Osteocyte (in vitro differentiated cells): ENCODE measurements around the gene SHANK1. TPM values are rescaled to one million over a fixed set of nuclear protein-coding genes. Genes with fewer than 3 reads are reported as not detected.

Source experiments
- DNase-seq: peaks from one replicate; pipeline ENCODE4 v3.0.0; 2021; ENCODE audit warnings: mixed read lengths; ENCODE audit not compliant: unreplicated experiment; ENCODE audit errors: extremely low spot score
- H3K27ac Mint-ChIP-seq: one replicate; pipeline ENCODE4 v1.8.0; 2021; ENCODE audit warnings: mild to moderate bottlenecking, mixed read lengths; ENCODE audit not compliant: unreplicated experiment
- H3K27me3 Mint-ChIP-seq: one replicate; pipeline ENCODE4 v1.8.0; 2021; ENCODE audit warnings: mixed read lengths; ENCODE audit not compliant: unreplicated experiment
- H3K36me3 Mint-ChIP-seq: one replicate; pipeline ENCODE4 v1.8.0; 2021; ENCODE audit warnings: mixed read lengths; ENCODE audit not compliant: unreplicated experiment
- H3K4me1 Mint-ChIP-seq: one replicate; pipeline ENCODE4 v1.8.0; 2021; ENCODE audit warnings: mixed read lengths; ENCODE audit not compliant: unreplicated experiment
- H3K4me3 Mint-ChIP-seq: one replicate; pipeline ENCODE4 v1.8.0; 2021; ENCODE audit warnings: mild to moderate bottlenecking, moderate library complexity, mixed read lengths; ENCODE audit not compliant: unreplicated experiment
- H3K9me3 Mint-ChIP-seq: one replicate; pipeline ENCODE4 v1.8.0; 2021; ENCODE audit warnings: mixed read lengths; ENCODE audit not compliant: unreplicated experiment
- CTCF ChIP-seq: fragments of 200-600 bp; sonication (generic); IDR thresholded peaks from 2 replicates; pipeline ENCODE4 v1.5.0; 2021; ENCODE audit warnings: antibody characterized with exemption, mild to moderate bottlenecking, moderate library complexity
- total RNA-seq: library from RNA; stranded (reverse); gene quantifications from 2 replicates; pipeline ENCODE4 v1.2.1, GENCODE V29; 2021

The SHANK1 gene
- total RNA-seq, 1 donor from 2014 or later = 0.40 TPM

DNA sequence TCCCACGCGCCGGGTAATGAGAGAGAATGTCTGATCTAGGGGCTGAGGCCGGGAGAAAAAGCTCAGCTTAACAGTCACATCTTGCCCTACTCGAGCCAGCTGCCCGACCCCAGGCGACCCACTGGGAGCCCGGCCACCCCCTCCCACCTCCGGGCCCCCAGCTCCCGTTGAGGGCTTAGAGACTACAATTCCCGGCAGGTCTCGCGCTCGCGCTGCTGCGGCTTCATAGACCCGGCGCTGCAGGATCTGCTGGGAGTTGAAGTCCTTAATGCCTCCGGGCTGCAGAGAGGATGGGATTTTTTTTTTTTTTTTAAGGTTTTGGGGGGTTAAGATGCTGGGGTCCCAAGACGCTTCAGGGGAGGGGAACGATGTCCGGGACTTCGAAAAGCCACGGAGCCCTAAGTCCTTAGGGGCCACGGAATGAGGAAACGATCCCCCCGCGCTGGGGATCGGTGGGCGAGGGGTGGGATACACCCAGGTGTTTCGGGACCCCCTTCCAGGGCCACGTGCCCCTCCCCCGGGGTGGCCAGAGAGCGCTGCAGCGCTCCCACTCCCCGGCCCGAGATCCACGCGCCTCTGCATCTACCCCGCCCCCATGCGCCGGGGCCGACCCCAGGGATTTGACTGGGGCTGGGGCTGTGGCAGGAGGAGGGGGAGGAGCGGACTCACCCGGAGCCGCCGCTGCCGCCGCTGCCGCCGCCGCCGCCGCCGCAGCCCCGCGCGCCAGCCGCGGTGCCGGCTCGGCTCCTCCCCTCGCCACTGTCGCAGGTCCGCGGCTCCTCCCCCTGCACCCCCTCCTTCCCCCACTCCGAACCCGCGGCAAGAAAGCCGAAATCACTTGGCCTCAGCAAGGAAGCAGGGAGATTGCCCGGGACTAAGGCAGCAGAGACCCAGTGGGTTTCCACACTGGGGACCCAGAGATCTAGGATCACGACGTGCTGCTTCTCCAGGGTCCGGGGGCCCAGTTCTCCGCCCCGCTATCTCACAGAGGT, 80.2 kb downstream of the SHANK1 start, which contains the start of gene SYT3:
Gene SYT3, minus strand, starts transcription at position 761 of the 992 bp plus-strand sequence. CDS start 2,470 bp downstream, outside the sequence.
- Mint-ChIP-seq H3K9me3 (no peaks in the 10 kb centered on the region), H3K36me3 (no peaks in the 10 kb centered on the region), H3K4me1 (peaks cover 2% of the 10 kb centered on the region), H3K27me3 (peaks cover 24% of the 10 kb centered on the region), H3K4me3 (peak within 1 kb of the TSS; percentile 74), H3K27ac (no peak within 1 kb of the TSS)
- DNase-seq = no peak
- TF ChIP-seq CTCF = no peak

DNA sequence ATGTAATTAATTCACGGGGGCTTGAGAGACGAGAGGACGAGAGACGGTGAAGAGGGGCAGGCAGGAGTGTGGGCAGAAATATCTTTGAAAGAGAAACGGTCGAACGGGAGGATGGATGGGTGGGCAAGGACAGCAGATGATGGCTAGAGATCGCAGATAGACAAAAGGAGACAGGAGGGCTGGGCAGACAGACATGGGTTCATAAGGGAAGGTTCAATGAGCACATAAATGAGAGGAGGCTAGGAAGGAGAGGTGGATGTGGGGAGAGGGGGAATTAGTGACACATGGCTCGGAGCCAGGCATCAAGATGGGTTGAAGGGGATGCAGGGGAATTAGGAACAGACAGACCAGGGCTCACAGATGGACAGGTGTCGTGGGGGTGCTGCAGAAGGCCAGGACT, 81.0 kb downstream of the SHANK1 start:
- Mint-ChIP-seq H3K4me3 (no peak overlapping the region), H3K27ac (no peak overlapping the region), H3K4me1 (peaks cover 2% of the 10 kb centered on the region), H3K27me3 (peaks cover 24% of the 10 kb centered on the region), H3K9me3 (peaks cover 5% of the 10 kb centered on the region), H3K36me3 (no peaks in the 10 kb centered on the region)
- no peak for DNase-seq
- no peak for TF ChIP-seq CTCF

GRCh38 chr19:50636317-50637085, 83.1 kb downstream of the SHANK1 start:
- Mint-ChIP-seq H3K4me3 (no peak overlapping the region), H3K27me3 (peaks cover 24% of the 10 kb centered on the region)
- no peak for DNase-seq

DNA sequence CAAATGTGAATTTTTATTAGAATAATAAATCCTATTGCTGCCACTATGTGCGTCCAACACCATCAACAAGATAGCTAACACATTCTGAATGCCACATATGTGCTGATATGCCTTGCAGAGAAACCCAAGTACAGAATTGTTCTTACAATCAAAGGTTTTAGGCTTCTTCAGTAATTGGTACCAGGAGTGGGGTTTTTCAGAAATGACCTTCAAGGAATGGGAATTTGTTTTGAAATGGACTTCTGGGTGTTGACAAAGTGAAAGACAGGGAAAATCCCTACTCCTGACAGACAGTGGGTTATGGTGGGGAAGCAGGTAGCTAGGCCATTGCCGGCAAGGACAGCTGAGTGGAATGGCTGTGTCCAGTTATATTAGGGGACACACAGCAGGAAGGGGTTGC, 85.6 kb downstream of the SHANK1 start:
- Mint-ChIP-seq H3K4me3 (no peak overlapping the region), H3K27me3 (peaks cover 18% of the 10 kb centered on the region), H3K36me3 (no peaks in the 10 kb centered on the region), H3K27ac (no peak overlapping the region), H3K9me3 (peaks cover 9% of the 10 kb centered on the region), H3K4me1 (no peaks in the 10 kb centered on the region)
- no peak for TF ChIP-seq CTCF
- no peak for DNase-seq

More at GRCh38 chr19:50636317-50637085, 83.1 kb downstream of the SHANK1 start:
- Mint-ChIP-seq H3K27ac (no peak overlapping the region), H3K9me3 (peaks cover 9% of the 10 kb centered on the region), H3K36me3 (no peaks in the 10 kb centered on the region), H3K4me1 (peaks cover 2% of the 10 kb centered on the region)
- TF ChIP-seq CTCF = no peak
